ES-I3 (cell line): Measurements from ENCODE around the gene RIMBP3C.
"Not testable (repeated sequence)": the region's sequence is repeated elsewhere in the genome, so short reads cannot be mapped to it uniquely, and the experiment has no call there.

Experiments used
- H3K36me3 ChIP-seq: 2 replicates; pipeline ENCODE4 v1.6.1; 2013; ENCODE audit warnings: mild to moderate bottlenecking, low read length, control low read depth, moderate library complexity; ENCODE audit not compliant: insufficient read depth
- H3K4me1 ChIP-seq: 2 replicates; pipeline ENCODE4 v1.6.1; 2013; ENCODE audit warnings: mild to moderate bottlenecking, control low read depth, low read length; ENCODE audit not compliant: insufficient read depth
- H3K9ac ChIP-seq: 2 replicates; pipeline ENCODE4 v1.6.1; 2013; ENCODE audit warnings: low read depth, mild to moderate bottlenecking, low read length, moderate library complexity
- H3K9me3 ChIP-seq: 2 replicates; pipeline ENCODE4 v1.6.1; 2013; ENCODE audit warnings: mild to moderate bottlenecking, low read length, moderate library complexity; ENCODE audit not compliant: control insufficient read depth, insufficient read depth

The RIMBP3C gene

DNA sequence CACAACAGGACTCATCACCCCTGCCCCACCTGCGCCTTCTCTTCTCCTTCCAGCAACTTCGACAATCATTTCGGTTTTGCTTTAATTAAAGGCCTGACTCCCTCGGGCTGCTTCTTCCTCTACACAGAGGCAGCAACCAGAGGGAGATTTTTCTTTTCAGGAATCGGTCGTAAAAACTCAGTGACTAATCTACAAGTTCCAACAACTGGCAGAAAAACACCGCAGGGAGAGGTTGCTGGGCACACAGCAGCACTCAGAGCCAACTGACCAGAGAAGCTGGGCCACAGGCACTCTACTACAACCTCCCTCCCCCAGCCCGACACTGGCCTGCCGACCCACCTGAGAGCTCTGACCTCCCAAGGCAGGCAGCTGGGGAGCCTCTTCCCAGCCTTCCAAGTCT is 36.0 kb downstream of the RIMBP3C start:
- H3K4me1 ChIP-seq, H3K36me3 ChIP-seq, H3K9me3 ChIP-seq, H3K9ac ChIP-seq: not testable (repeated sequence)

DNA sequence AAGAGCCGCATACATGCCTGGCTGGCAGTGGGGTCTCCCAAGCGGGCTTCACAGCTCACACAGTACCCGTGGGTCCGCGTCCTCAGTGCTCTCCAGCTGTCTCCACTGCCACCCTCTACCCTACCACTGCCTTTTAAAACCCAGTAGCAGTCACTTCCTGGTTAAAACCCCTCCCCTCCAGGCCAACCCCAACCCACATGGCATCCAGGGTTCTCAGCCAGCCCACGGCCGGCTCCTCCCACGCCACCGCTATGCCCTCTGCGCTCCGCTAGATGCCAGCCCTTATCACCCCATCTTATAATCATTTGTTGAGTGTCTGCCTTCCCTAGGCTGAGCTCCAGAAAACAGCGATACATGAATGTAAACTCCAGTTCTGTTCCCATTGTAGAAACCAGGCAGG is 37.1 kb downstream of the RIMBP3C start:
- H3K9ac ChIP-seq, H3K36me3 ChIP-seq, H3K4me1 ChIP-seq, H3K9me3 ChIP-seq: not testable (repeated sequence)

DNA sequence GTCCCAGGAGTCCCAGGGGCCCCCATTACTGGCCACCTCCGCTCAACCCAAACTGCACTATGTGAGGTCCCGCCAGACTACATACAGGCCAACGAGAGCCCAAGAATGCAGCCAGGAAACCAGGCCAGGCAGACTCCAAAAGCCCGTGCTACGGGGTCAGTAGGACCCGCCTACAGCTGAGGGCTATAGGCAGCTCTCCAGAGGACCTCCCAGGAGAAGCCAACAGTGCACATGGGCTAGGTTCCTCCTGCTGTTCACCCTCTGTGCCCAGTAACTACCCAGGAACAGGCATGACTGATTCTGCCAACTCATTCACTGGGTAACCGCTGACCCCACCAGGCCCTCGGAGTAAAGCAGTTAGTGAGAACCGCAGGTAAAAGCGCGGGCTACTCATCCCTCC is 39.2 kb downstream of the RIMBP3C start:
- H3K9ac ChIP-seq, H3K4me1 ChIP-seq, H3K9me3 ChIP-seq, H3K36me3 ChIP-seq: not testable (repeated sequence)

DNA sequence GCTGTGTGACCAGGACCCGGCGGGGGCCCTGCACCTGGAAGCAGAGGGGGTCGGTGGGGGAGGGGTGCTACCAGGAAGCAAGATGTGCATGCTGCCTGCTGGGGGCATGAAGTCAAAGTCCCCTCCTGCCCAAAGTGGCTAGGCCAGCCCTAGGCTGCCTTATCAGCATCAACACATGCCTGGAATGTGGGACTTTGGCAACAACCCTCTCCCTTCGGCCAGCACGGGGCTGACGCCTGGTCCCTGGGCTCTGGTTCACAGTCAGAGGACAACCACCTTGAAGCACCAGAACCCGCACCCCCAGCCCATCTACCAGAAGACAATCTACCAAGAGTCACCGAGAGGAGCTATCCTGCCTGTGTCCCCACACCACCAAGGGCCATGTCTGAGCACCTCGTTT is 40.9 kb downstream of the RIMBP3C start:
- H3K36me3 ChIP-seq, H3K4me1 ChIP-seq, H3K9me3 ChIP-seq, H3K9ac ChIP-seq: not testable (repeated sequence)

DNA sequence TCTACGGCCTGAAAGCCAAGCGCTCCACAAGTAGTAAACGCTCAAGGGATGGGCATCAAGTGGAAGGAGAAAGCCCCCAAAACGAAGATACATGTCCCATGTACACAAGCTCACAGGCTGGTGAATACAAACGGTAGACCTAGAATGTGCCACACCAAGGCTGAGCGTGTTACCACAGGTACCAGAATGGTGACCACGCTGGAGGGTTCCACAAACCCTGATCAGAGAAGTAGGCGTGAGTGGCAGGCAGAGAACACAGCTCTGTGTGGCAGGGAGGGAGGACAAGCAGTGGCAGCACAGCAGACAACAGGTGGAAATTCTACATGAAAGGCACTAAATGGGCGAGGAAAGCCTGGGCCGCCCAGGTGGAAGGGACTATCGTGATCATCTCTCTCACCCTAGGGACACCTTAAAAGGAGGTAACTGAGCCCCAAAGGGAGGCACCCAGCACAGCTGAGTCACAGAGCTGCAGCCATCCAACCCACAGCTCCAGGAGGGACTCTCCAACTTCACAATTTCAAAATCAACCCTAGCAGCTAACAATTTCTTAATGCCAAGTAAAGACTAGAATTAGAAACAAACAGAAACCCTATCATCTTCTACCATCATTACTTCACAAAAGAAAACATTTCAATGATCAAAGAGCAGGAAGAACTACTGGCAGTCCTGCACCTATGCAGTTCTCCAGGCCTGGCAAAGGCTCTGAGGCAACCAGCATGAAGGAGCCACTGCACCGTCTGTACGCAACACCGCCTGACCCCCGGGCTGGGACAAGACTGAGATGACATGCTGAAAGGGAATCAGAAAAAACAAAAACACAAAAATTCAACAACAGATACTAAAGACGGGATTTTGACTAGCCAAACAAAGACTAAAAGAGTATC is 51.4 kb downstream of the RIMBP3C start:
- H3K9ac ChIP-seq, H3K9me3 ChIP-seq, H3K36me3 ChIP-seq, H3K4me1 ChIP-seq: not testable (repeated sequence)

DNA sequence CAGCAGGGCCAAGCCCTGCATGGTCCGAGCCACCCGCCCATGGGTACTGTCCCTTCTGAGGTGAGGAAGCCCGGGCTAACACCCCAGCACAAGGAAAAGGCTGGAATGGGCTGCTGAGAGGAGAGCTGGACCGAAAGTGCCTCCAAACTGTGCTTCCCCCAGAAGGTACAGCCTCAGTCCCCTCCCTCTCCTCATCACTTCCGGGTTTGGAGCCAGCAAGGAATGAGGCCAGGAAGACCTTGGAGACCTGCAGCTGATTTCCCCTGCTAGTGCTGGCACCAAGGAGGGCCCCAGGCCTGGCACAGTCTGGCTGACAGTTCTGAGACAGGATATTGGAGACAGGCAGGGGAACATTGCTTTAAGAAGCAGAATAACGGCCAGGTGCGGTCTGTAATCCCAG is 52.8 kb downstream of the RIMBP3C start:
- H3K4me1 ChIP-seq, H3K36me3 ChIP-seq: not testable (repeated sequence)

DNA sequence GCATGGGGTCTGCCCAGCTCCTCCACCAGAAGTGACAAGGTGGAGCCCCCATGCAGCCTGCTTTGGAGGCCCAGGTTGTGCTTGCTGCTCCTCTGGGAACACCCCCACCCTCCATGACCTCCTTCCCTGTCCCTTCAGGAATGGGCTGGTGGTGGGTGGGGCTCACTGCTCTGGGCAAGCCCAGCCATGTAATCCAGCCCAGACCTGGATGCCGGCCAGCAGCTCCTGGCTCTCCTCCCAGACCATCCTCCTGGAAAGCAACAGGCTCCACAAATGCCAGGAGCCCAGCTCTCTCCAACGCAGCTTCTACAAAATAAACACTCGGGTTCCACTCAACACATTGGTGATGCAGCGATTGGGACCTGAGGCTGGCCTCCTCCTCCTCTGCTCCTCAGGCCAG is 53.3 kb downstream of the RIMBP3C start:
- not testable (repeated sequence) for H3K9me3 ChIP-seq, H3K36me3 ChIP-seq, H3K4me1 ChIP-seq, H3K9ac ChIP-seq

More for the DNA sequence above, 52.8 kb downstream of the RIMBP3C start:
- not testable (repeated sequence) for H3K9ac ChIP-seq, H3K9me3 ChIP-seq
